Measurements from ENCODE around the gene SPON1. TPM values are rescaled to one million over a fixed set of nuclear protein-coding genes. Genes with fewer than 3 reads are reported as not detected.

The SPON1 gene
- total RNA-seq, 4 donors from 2014 or later: 58.5 to 344 (median 105) TPM

- TF ChIP-seq, protein P1, sequence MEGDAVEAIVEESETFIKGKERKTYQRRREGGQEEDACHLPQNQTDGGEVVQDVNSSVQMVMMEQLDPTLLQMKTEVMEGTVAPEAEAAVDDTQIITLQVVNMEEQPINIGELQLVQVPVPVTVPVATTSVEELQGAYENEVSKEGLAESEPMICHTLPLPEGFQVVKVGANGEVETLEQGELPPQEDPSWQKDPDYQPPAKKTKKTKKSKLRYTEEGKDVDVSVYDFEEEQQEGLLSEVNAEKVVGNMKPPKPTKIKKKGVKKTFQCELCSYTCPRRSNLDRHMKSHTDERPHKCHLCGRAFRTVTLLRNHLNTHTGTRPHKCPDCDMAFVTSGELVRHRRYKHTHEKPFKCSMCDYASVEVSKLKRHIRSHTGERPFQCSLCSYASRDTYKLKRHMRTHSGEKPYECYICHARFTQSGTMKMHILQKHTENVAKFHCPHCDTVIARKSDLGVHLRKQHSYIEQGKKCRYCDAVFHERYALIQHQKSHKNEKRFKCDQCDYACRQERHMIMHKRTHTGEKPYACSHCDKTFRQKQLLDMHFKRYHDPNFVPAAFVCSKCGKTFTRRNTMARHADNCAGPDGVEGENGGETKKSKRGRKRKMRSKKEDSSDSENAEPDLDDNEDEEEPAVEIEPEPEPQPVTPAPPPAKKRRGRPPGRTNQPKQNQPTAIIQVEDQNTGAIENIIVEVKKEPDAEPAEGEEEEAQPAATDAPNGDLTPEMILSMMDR (IDR thresholded peaks at IDR 0.05; ENCODE audit: low read depth): no peak
Measured at GRCh38 chr11:14096606-14097005, 134.1 kb downstream of the SPON1 start.

GRCh38 chr11:14101388-14101787 lies 138.9 kb downstream of the SPON1 start:
- TF ChIP-seq, protein P1 (IDR thresholded peaks at IDR 0.05; ENCODE audit: low read depth): no peak

DNA sequence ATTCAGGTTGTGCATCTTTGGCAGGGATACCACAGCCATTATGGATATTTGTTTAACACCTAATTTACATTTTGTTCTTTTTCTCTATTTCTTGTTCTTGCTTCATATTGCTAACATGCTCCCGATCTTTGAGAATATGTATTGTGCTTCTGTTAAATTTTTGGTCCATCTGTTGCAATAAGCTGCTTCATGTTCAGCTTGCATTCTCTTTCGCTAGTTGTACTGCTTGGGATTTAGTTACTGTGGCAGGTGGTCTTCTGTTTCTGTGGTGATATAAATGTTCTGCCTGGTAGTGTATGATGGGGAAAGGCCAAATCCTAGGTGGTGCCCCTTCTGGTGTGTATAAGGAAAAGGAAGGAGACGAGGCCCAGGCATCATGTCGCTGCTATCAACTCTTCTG lies 140.2 kb downstream of the SPON1 start:
- TF ChIP-seq, protein P1 (IDR thresholded peaks at IDR 0.05; ENCODE audit: low read depth): no peak

- TF ChIP-seq, protein P1 (IDR thresholded peaks at IDR 0.05; ENCODE audit: low read depth): no peak
Measured at GRCh38 chr11:14105446-14105845, 142.9 kb downstream of the SPON1 start.

DNA sequence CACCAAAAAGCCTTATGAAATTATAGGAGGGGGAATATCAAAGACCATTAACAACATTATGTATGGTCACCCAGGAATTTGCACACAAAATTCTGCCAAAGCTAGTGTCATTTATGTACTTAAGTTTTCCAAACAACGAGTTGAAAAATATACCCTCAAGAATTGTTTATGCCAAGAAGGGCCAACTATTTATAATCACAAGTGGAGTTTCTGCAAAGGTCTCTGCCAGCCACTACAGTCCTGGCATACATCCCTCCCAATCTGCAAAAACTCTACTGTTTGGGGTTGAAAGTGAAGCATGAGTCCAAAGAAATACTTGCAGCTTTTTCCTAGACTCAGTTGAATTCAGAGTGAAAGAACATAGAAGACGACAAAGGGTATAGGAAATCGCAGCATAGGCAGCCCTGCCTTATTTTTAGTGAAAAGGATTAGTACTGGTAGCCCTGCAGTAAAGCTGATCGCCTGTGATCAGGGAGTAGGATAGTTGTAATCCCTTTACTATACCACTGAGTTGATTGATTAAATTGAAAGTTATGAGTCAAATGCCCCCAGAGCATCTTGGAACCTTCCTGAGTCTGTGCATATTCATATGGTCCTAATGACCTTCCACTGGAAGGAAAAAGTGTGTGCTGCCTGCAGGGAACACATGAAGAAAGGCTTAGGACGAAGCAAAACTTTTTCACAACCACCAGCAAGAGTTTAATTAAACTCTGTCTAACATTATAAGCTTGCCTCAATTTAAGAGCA lies 144.0 kb downstream of the SPON1 start:
- TF ChIP-seq, protein P1 (IDR thresholded peaks at IDR 0.05; ENCODE audit: low read depth): no peak

DNA sequence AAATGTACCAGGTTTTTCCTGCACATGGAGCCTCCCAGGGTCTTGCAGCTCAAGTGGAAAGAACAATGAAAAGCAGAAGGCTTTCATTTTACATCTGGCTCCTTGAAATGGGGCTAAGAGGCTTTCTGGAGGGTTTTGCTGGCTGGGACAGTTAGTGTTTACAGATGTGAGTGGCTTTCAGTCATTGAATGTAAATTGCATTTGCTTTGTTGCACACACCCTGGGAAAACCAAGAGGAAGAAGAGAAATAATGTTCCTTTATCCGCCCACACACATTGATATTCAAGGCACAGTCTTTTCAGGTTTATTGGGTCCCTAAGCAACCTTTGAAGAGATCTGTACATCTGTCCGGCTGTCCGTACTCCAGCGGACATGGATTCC lies 144.5 kb downstream of the SPON1 start:
- TF ChIP-seq, protein P1 (IDR thresholded peaks at IDR 0.05; ENCODE audit: low read depth): no peak

- TF ChIP-seq, protein P1 (IDR thresholded peaks at IDR 0.05; ENCODE audit: low read depth): no peak
Measured at GRCh38 chr11:14109742-14110141, 147.2 kb downstream of the SPON1 start.

Measured in subcutaneous adipose tissue (tissue), 4 donors.